ENCODE data around the gene AKT1. TPM values are rescaled to one million over a fixed set of nuclear protein-coding genes. Genes with fewer than 3 reads are reported as not detected.

Gene AKT1
- total and polyA plus RNA-seq, 4 donors = 30.6 to 192 (median 58.7) TPM

DNA sequence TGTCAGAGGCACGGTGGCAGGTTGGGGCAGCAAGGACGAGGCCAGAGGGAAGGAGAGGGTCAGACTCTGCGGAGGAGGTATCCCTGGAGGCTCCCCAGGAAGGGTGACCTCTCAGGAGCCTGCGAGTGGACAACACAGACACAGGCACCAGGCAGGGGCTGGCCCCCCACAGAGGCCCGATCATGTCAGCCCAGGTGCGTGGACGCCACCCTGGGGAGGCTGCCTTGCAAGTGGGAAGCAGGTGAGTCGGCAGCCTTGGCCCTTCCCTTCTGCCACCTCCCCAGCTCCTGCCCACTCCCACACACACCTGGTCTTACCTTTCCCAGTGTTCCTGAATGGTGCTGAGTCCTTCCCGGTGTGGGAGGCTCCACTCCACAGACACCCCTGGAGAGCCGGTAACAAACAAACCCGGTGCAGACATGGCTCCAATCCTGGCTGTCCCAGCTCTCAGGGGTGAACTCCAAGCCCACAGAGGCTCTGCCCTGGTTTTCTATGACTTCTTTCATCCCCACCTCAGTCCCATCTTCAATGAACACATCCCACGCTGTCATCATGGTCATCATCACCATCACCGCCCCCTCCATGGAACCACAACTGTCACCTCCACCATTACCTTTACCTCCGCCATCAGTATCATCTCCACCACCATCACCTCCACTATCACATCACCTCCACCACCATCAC, 10.5 kb upstream of the AKT1 start:
- Histone ChIP-seq H3K9me3 (ENCODE audit: control insufficient read depth in 4 of 4, low read length in 3 of 4) (no peaks in the 10 kb centered on the region), H3K4me3 (ENCODE audit: low read depth in 1 of 3, low read length in 3 of 3) (no peak overlapping the region), H3K4me1 (ENCODE audit: control insufficient read depth in 4 of 4, insufficient read depth in 4 of 4, low read length in 3 of 4) (peaks cover 11 to 33% (median 20%) of the 10 kb centered on the region in 4 donors), H3K27me3 (ENCODE audit: control insufficient read depth in 4 of 4, insufficient read depth in 4 of 4, low read length in 3 of 4) (no peaks in the 10 kb centered on the region), H3K36me3 (ENCODE audit: control insufficient read depth in 4 of 4, insufficient read depth in 3 of 4, low read depth in 1 of 4, low read length in 3 of 4) (no peaks in the 10 kb centered on the region), H3K27ac (ENCODE audit: low read depth in 1 of 2, low read length in 2 of 2) (no peak overlapping the region), H3K9ac (ENCODE audit: low read depth in 1 of 2, low read length in 2 of 2) (no peak overlapping the region)
- DNase-seq (ENCODE audit: low spot score) = no peak
- 84% methylated on average over 14 of the region's 14 CpGs for WGBS
- TF ChIP-seq HNF4A (conservative IDR thresholded peaks at IDR 0.05) (no peak), RXRA (IDR thresholded peaks at IDR 0.05) (no peak), GABPA (IDR thresholded peaks at IDR 0.05 in 1 of 2, conservative IDR thresholded peaks at IDR 0.05 in 1 of 2) (no peak), NR2F2 (IDR thresholded peaks at IDR 0.05) (no peak), FOXA2 (IDR thresholded peaks at IDR 0.05) (no peak), HNF4G (IDR thresholded peaks at IDR 0.05) (no peak), FOXA1 (IDR thresholded peaks at IDR 0.05) (no peak), JUND (IDR thresholded peaks at IDR 0.05) (no peak), SP1 (IDR thresholded peaks at IDR 0.05) (no peak), RAD21 (IDR thresholded peaks at IDR 0.05) (no peak), YY1 (IDR thresholded peaks at IDR 0.05) (no peak), TAF1 (conservative IDR thresholded peaks at IDR 0.05) (no peak), EGR1 (IDR thresholded peaks at IDR 0.05; ENCODE audit: low read depth in 2 of 2) (no peak)
- TF ChIP-seq, protein P1, sequence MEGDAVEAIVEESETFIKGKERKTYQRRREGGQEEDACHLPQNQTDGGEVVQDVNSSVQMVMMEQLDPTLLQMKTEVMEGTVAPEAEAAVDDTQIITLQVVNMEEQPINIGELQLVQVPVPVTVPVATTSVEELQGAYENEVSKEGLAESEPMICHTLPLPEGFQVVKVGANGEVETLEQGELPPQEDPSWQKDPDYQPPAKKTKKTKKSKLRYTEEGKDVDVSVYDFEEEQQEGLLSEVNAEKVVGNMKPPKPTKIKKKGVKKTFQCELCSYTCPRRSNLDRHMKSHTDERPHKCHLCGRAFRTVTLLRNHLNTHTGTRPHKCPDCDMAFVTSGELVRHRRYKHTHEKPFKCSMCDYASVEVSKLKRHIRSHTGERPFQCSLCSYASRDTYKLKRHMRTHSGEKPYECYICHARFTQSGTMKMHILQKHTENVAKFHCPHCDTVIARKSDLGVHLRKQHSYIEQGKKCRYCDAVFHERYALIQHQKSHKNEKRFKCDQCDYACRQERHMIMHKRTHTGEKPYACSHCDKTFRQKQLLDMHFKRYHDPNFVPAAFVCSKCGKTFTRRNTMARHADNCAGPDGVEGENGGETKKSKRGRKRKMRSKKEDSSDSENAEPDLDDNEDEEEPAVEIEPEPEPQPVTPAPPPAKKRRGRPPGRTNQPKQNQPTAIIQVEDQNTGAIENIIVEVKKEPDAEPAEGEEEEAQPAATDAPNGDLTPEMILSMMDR (IDR thresholded peaks at IDR 0.05; ENCODE audit: low read depth, low read length, missing input control) = no peak
- TF ChIP-seq, protein P2, sequence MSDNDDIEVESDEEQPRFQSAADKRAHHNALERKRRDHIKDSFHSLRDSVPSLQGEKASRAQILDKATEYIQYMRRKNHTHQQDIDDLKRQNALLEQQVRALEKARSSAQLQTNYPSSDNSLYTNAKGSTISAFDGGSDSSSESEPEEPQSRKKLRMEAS (IDR thresholded peaks at IDR 0.05) = no peak
- TF ChIP-seq, protein P3, sequence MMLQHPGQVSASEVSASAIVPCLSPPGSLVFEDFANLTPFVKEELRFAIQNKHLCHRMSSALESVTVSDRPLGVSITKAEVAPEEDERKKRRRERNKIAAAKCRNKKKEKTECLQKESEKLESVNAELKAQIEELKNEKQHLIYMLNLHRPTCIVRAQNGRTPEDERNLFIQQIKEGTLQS (IDR thresholded peaks at IDR 0.05) = no peak
- TF ChIP-seq, protein P4, sequence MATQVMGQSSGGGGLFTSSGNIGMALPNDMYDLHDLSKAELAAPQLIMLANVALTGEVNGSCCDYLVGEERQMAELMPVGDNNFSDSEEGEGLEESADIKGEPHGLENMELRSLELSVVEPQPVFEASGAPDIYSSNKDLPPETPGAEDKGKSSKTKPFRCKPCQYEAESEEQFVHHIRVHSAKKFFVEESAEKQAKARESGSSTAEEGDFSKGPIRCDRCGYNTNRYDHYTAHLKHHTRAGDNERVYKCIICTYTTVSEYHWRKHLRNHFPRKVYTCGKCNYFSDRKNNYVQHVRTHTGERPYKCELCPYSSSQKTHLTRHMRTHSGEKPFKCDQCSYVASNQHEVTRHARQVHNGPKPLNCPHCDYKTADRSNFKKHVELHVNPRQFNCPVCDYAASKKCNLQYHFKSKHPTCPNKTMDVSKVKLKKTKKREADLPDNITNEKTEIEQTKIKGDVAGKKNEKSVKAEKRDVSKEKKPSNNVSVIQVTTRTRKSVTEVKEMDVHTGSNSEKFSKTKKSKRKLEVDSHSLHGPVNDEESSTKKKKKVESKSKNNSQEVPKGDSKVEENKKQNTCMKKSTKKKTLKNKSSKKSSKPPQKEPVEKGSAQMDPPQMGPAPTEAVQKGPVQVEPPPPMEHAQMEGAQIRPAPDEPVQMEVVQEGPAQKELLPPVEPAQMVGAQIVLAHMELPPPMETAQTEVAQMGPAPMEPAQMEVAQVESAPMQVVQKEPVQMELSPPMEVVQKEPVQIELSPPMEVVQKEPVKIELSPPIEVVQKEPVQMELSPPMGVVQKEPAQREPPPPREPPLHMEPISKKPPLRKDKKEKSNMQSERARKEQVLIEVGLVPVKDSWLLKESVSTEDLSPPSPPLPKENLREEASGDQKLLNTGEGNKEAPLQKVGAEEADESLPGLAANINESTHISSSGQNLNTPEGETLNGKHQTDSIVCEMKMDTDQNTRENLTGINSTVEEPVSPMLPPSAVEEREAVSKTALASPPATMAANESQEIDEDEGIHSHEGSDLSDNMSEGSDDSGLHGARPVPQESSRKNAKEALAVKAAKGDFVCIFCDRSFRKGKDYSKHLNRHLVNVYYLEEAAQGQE (IDR thresholded peaks at IDR 0.05) = no peak
- TF ChIP-seq, protein P5, sequence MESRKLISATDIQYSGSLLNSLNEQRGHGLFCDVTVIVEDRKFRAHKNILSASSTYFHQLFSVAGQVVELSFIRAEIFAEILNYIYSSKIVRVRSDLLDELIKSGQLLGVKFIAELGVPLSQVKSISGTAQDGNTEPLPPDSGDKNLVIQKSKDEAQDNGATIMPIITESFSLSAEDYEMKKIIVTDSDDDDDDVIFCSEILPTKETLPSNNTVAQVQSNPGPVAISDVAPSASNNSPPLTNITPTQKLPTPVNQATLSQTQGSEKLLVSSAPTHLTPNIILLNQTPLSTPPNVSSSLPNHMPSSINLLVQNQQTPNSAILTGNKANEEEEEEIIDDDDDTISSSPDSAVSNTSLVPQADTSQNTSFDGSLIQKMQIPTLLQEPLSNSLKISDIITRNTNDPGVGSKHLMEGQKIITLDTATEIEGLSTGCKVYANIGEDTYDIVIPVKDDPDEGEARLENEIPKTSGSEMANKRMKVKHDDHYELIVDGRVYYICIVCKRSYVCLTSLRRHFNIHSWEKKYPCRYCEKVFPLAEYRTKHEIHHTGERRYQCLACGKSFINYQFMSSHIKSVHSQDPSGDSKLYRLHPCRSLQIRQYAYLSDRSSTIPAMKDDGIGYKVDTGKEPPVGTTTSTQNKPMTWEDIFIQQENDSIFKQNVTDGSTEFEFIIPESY (IDR thresholded peaks at IDR 0.05) = no peak

Data from liver (tissue), 9 donors.